HepG2 (cell line): ENCODE results near the gene LRRC4C. TPM values are rescaled to one million over a fixed set of nuclear protein-coding genes. Genes with fewer than 3 reads are reported as not detected.
A peak's percentile ranks its signal among the peaks of the same experiment; 100 is the strongest.

Experiments used
- ATAC-seq: fragments of 200-7000 bp; cut with Tn5 transposase; 3 replicates; pipeline ENCODE4 v1.9.1; 2020; ENCODE audit warnings: mild to moderate bottlenecking, moderate library complexity
- BruUV-seq: library from RNA; stranded (reverse); fragments of 400-500 nt; replicated peaks from 2 replicates; lab custom pipeline; 2021; lab: Mats Ljungman, UMichigan
- CTCF ChIA-PET: fragments of 300-600 bp; formaldehyde crosslinking; extraction: SDS; loops from one replicate; lab custom pipeline; 2021; ENCODE audit warnings: low total read pairs, inconsistent platforms, low intra/inter-chr PET ratio; lab: Yijun Ruan, JAX
- POLR2A ChIA-PET: fragments of 350-600 bp; sonication (Branson Sonifier 250); formaldehyde crosslinking; loops from one replicate; lab custom pipeline; 2020; ENCODE audit warnings: antibody characterized with exemption, inconsistent platforms; lab: Yijun Ruan, JAX
- DNase-seq: peaks from one replicate; pipeline ENCODE4 v3.0.0-alpha.2; 2015; ENCODE audit warnings: low spot score
- FAIRE-seq: peaks from 3 replicates; lab custom pipeline; 2011; peaks lifted over from hg19 to GRCh38; lab: Jason Lieb, UNC
- H2AFZ ChIP-seq: one replicate; pipeline ENCODE4 v1.6.1; 2011; ENCODE audit warnings: low read length, inconsistent platforms
- H3K27ac ChIP-seq: fragments of 300-600 bp; 3 replicates; pipeline ENCODE4 v1.8.0; 2011; ENCODE audit warnings: mixed run types, mild to moderate bottlenecking, mixed read lengths, low read length, inconsistent platforms; ENCODE audit not compliant: insufficient read depth; ENCODE audit errors: extremely low read length
- H3K27me3 ChIP-seq, 2 experiments: fragments of 200-600 bp in 1 of 2; 2 replicates in 1 of 2; 3 replicates in 1 of 2; pipeline versions ENCODE4 v1.6.0 to v1.8.0; 2011; ENCODE audit warnings: low read length in 2 of 2, mild to moderate bottlenecking in 2 of 2, moderate library complexity in 2 of 2, inconsistent platforms in 1 of 2; ENCODE audit not compliant: insufficient read depth in 2 of 2, control insufficient read depth in 1 of 2
- H3K36me3 ChIP-seq, 2 experiments: fragments of 200-600 bp in 1 of 2; replicated peaks in 1 of 2; 2 replicates in 1 of 2; 3 replicates in 1 of 2; pipeline versions ENCODE4 v1.5.1 to v1.8.0; 2011; ENCODE audit warnings: low read length in 2 of 2, inconsistent platforms in 1 of 2; ENCODE audit not compliant: insufficient read depth in 2 of 2, control insufficient read depth in 1 of 2
- H3K4me1 ChIP-seq: 2 replicates; pipeline ENCODE4 v1.5.1; 2012; ENCODE audit warnings: low read length, inconsistent platforms; ENCODE audit not compliant: insufficient read depth
- H3K4me2 ChIP-seq: 2 replicates; pipeline ENCODE4 v1.6.0; 2011; ENCODE audit warnings: low read depth, low read length, inconsistent platforms
- H3K4me3 ChIP-seq, 3 experiments: fragments of 200-600 bp in 1 of 3; sonication (generic), shearing (Covaris generic) in 1 of 3; replicated peaks in 1 of 3; 2 replicates each; pipeline ENCODE4 v1.5.1; 2011 to 2016; ENCODE audit warnings: low read length in 3 of 3, inconsistent platforms in 2 of 3, low read depth in 2 of 3, mild to moderate bottlenecking in 2 of 3, control low read depth in 1 of 3, mixed read lengths in 1 of 3; ENCODE audit not compliant: insufficient read depth in 1 of 3
- H3K79me2 ChIP-seq: one replicate; pipeline ENCODE4 v1.6.1; 2011; ENCODE audit warnings: low read length, inconsistent platforms; ENCODE audit not compliant: insufficient read depth
- H3K9ac ChIP-seq: 2 replicates; pipeline ENCODE4 v1.6.0; 2011; ENCODE audit warnings: mild to moderate bottlenecking, low read depth, low read length, inconsistent platforms; ENCODE audit not compliant: insufficient read depth
- H3K9me3 ChIP-seq: 2 replicates; pipeline ENCODE4 v1.5.1; 2012; ENCODE audit warnings: mild to moderate bottlenecking, low read length
- H4K20me1 ChIP-seq: 2 replicates; pipeline ENCODE4 v1.6.0; 2011; ENCODE audit warnings: inconsistent platforms, mild to moderate bottlenecking, low read length, moderate library complexity; ENCODE audit not compliant: insufficient read depth
- CREM ChIP-seq, 2 experiments: sonication (generic) in 1 of 2; formaldehyde crosslinking in 1 of 2; IDR thresholded peaks; 2 replicates each; pipeline versions ENCODE4 v1.4.0 to v1.6.1; 2016 to 2020; ENCODE audit warnings: antibody characterized with exemption in 1 of 2, mild to moderate bottlenecking in 1 of 2, missing genetic modification reagents in 1 of 2
- MYC ChIP-seq: sonication (generic); formaldehyde crosslinking; IDR thresholded peaks from 2 replicates; pipeline ENCODE4 v1.9.0; 2021; ENCODE audit warnings: missing genetic modification reagents, borderline replicate concordance
- REPIN1 ChIP-seq: sonication (generic); formaldehyde crosslinking; IDR thresholded peaks from 2 replicates; pipeline ENCODE4 v1.8.0; 2022; ENCODE audit warnings: missing genetic modification reagents, low read depth, mild to moderate bottlenecking, borderline replicate concordance
- SMC3 ChIP-seq: IDR thresholded peaks from 2 replicates; pipeline ENCODE4 v1.6.1; 2011; ENCODE audit warnings: low read length, improper control_type of control experiment
- STAG1 ChIP-seq: sonication (generic); formaldehyde crosslinking; IDR thresholded peaks from 2 replicates; pipeline ENCODE4 v1.4.0; 2020; ENCODE audit warnings: missing genetic modification reagents
- ZNF17 ChIP-seq: sonication (generic); formaldehyde crosslinking; IDR thresholded peaks from 2 replicates; pipeline ENCODE4 v1.5.0; 2020; ENCODE audit warnings: mild to moderate bottlenecking, missing genetic modification reagents
- ZNF205 ChIP-seq: IDR thresholded peaks from 2 replicates; pipeline ENCODE4 v1.6.1; 2018; ENCODE audit warnings: missing biosample characterization, missing genetic modification reagents
- ZSCAN29 ChIP-seq: sonication (generic); formaldehyde crosslinking; conservative IDR thresholded peaks from 2 replicates; pipeline ENCODE4 v1.4.0; 2020; ENCODE audit warnings: mild to moderate bottlenecking, missing genetic modification reagents
- WGBS: methylation state at CpG from one replicate; pipeline ENCODE4 v1.1.6; 2017; ENCODE audit warnings: low lambda C conversion rate; 5-methylcytosine and 5-hydroxymethylcytosine counted together
- in situ Hi-C: cut with HindIII; loops from 2 replicates; pipeline ENCODE4 v1.10.0; 2017; ENCODE audit warnings: low pct_unique_long_range_greater_than_20kb; ENCODE audit not compliant: extremely low pct_ligation_motif_present
- intact Hi-C: fragments of 100-400 bp; cut with micrococcal nuclease; formaldehyde crosslinking; loops from one replicate; pipeline ENCODE4 v1.10.0; 2022; ENCODE audit not compliant: unreplicated experiment
- polyA plus RNA-seq, 8 experiments: library from polyadenylated mRNA; depleted of rRNA in 3 of 8; stranded (reverse) in 7 of 8; unstranded in 1 of 8; fragments of >200 nt; fragmentation: Illumina TruSeq in 4 of 8; extraction: Trizol in 4 of 8; gene quantifications; 2 replicates each; pipeline versions ENCODE4 v1.2.1 to v1.2.3, GENCODE V29; 2011 to 2016; ENCODE audit warnings: low read depth in 4 of 8, missing spikeins in 1 of 8, mixed read lengths in 1 of 8; ENCODE audit not compliant: insufficient read depth in 1 of 8
- total RNA-seq, 5 experiments: library from RNA; depleted of rRNA; stranded (reverse); fragments of >200 nt; fragmentation: Illumina TruSeq; extraction: Trizol; gene quantifications; 2 replicates each; pipeline ENCODE4 v1.2.3, GENCODE V29; 2016; ENCODE audit warnings: low read depth in 1 of 5
- TF ChIP-seq, protein P1 (sequence below): IDR thresholded peaks from 2 replicates; pipeline ENCODE4 v1.6.1; 2012; ENCODE audit warnings: inconsistent platforms
- TF ChIP-seq, protein P2 (sequence below): sonication (generic); formaldehyde crosslinking; IDR thresholded peaks from 2 replicates; pipeline ENCODE4 v1.5.0; 2020; ENCODE audit warnings: mild to moderate bottlenecking, missing genetic modification reagents, moderate library complexity
- TF ChIP-seq, protein P3 (sequence below): sonication (generic); formaldehyde crosslinking; IDR thresholded peaks from 2 replicates; pipeline ENCODE4 v1.8.0; 2022; ENCODE audit warnings: mild to moderate bottlenecking, missing genetic modification reagents, moderate library complexity

Gene LRRC4C
- total and polyA plus RNA-seq, 2 of the 13 experiments (the other 11 are each of a cell fraction or from before 2014, with no cell fraction given), result not detected

DNA sequence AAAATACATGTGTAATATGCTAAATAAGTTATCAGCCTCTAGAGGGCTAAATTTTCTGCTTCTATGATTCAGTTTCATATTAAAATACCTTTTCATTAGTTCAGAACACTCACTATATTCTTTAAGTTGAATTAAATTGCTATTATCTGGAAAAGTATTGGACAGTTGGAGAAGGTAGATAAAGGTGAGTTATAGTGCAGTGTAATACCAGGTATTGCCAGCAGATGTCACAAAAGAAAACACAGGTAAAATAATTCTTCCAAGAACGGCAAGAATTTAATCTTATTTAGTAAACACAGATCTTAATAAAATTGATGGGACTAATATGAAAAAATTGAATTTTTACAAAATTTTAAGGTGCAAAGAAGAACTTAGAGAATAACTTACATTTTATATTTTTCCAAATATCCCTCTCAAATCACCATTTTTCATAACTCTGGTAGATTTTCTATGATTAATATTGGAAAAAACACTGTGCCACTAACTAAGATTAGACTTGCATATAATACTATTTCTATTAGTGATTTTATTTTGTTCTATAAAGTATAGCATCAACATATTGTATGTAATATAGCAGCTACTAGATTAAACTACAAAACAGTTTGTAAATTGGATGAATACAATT is 1.7 kb upstream of the LRRC4C start:
- ATAC-seq, result no peak
- Histone ChIP-seq H3K9ac (no peak overlapping the region), H3K36me3 (no peaks in the 10 kb centered on the region), H3K9me3 (no peaks in the 10 kb centered on the region), H3K4me2 (no peak overlapping the region), H3K79me2 (no peaks in the 10 kb centered on the region), H3K4me1 (no peaks in the 10 kb centered on the region), H2AFZ (no peak overlapping the region), H3K27ac (no peak overlapping the region), H3K27me3 (no peaks in the 10 kb centered on the region), H4K20me1 (no peaks in the 10 kb centered on the region), H3K4me3 (no peak overlapping the region)
- peak; percentile 5 for DNase-seq
- WGBS, result 2% methylated on average over 1 of the region's 1 CpG
- TF ChIP-seq SMC3 (peak; percentile 34; the same call in 1 of the 2 replicates), ZSCAN29 (no peak), CREM (IDR thresholded peaks at IDR 0.05) (no peak), CREM (CRISPR knock-in tag; IDR thresholded peaks at IDR 0.05) (no peak), STAG1 (CRISPR knock-in tag) (peak; percentile 27; the same call in 1 of the 2 replicates), REPIN1 (CRISPR knock-in tag) (no peak), ZNF205 (no peak), ZNF17 (CRISPR knock-in tag) (no peak), MYC (no peak)
- TF ChIP-seq, protein P1, sequence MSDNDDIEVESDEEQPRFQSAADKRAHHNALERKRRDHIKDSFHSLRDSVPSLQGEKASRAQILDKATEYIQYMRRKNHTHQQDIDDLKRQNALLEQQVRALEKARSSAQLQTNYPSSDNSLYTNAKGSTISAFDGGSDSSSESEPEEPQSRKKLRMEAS, result no peak
- TF ChIP-seq, protein P2, sequence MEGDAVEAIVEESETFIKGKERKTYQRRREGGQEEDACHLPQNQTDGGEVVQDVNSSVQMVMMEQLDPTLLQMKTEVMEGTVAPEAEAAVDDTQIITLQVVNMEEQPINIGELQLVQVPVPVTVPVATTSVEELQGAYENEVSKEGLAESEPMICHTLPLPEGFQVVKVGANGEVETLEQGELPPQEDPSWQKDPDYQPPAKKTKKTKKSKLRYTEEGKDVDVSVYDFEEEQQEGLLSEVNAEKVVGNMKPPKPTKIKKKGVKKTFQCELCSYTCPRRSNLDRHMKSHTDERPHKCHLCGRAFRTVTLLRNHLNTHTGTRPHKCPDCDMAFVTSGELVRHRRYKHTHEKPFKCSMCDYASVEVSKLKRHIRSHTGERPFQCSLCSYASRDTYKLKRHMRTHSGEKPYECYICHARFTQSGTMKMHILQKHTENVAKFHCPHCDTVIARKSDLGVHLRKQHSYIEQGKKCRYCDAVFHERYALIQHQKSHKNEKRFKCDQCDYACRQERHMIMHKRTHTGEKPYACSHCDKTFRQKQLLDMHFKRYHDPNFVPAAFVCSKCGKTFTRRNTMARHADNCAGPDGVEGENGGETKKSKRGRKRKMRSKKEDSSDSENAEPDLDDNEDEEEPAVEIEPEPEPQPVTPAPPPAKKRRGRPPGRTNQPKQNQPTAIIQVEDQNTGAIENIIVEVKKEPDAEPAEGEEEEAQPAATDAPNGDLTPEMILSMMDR (CRISPR knock-in tag), result peak; percentile 48; the same call in 1 of the 2 replicates
- TF ChIP-seq, protein P3, sequence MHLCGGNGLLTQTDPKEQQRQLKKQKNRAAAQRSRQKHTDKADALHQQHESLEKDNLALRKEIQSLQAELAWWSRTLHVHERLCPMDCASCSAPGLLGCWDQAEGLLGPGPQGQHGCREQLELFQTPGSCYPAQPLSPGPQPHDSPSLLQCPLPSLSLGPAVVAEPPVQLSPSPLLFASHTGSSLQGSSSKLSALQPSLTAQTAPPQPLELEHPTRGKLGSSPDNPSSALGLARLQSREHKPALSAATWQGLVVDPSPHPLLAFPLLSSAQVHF, result no peak
- ChIA-PET POLR2A (no interaction called here), CTCF (interaction anchor here (0.7 to 3.1 kb wide), 3 partner anchors 1063 to 1822 kb away, joined by 3 to 29 read pairs (median 3); no protein-coding TSS in a partner anchor)
- intact Hi-C loops, result no loop called here
- no TSS peak for BruUV-seq
- in situ Hi-C loops, result loop anchor here (5.0 to 25.0 kb wide), 2 partner anchors 1061 to 1826 kb away; no protein-coding TSS in a partner anchor
- no peak for FAIRE-seq
